DMS79 (cell line): Measurements from ENCODE around the gene PTTG1IP.
A peak's percentile ranks its signal among the peaks of the same experiment; 100 is the strongest.

Source experiments
- DNase-seq: peaks from one replicate; lab custom pipeline; 2025; lab: John Stamatoyannopoulos, UW

The PTTG1IP gene

DNA sequence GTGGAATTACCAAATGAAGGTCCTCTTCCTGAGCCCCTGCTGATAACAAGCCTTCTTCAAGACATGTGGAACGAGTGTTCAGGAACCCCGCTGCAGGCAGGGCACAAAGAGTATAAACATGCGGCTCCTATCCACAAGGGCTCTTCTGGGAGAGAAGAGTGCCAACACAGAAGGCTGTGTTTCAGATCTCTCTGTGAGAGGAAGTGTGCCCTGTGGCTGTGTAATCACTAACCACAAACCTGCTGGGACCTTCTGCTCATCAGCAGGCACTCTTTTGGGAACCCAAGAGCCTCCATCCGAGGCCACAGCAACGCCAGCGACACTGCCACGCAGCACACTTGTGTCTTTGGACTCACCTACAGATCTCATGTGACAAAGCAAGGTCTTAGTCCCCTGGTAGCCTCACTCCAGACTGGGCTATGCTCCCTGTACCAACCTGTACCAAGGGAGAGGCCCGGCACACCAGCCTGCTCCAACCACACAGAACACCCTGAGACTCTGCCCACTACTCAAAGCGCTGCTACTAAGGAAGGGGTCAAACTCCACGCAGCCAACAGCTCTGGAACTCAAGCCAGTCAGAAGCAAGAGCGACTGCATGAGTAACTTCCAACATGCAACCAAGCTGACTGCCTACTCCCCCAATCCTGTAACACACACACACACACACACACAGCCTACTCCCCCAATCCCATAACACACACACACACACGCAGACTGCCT is 7.8 kb downstream of the PTTG1IP start:
- DNase-seq: no peak

DNA sequence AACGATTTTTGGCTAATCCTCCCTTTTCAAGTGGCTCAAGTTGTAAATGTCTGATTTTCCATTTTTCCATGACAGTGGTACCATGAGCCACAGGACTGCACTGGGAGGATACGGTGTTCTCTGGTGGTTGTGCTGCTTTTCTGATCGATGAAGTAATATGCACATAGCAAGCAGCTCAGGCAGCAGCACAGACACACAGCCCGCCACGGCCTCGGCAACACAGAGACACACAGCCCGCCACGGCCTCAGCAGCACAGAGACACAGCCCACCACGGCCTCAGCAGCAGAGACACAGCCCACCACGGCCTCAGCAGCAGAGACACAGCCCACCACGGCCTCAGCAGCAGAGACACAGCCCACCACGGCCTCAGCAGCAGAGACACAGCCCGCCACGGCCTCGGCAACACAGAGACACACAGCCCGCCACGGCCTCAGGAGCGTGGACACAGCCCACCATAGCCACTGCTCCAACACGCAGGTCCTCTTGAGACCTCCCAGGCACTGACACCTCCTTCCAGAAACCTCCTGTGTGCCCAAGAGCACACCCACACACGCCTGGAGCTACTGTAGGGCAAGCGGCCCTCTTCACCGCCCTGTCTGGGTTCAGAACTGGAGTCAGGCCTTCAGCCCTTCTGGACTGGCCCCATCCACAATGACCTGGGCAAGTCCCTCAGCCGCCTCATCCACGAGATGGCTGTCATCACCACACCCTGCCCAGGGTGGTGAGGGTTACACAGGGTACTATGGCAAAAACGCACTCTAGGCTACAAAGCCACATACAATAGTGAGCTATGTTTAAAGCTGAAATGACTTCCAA is 10.4 kb downstream of the PTTG1IP start:
- no peak for DNase-seq

DNA sequence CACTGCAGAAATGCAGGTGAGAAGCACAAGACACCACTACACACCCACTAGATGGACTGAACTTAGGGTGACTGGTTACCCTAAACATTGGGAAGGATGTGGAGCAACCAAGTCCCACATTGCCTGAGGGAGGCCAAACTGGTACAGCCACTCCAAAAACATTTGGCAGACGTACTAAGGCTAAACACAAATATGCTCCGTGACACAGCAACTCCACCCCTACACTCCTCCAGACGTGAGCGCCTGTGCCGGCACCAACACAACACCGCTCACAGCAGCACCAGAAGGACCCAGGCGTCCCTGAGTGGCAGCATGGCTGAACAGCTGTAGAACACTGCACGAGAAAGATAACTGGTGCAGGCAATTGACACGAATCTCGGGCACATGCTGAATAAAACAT is 14.7 kb downstream of the PTTG1IP start:
- DNase-seq: no peak

- DNase-seq: no peak
These were observed 15.2 kb downstream of the PTTG1IP start for GRCh38 chr21:44858291-44858690.

DNA sequence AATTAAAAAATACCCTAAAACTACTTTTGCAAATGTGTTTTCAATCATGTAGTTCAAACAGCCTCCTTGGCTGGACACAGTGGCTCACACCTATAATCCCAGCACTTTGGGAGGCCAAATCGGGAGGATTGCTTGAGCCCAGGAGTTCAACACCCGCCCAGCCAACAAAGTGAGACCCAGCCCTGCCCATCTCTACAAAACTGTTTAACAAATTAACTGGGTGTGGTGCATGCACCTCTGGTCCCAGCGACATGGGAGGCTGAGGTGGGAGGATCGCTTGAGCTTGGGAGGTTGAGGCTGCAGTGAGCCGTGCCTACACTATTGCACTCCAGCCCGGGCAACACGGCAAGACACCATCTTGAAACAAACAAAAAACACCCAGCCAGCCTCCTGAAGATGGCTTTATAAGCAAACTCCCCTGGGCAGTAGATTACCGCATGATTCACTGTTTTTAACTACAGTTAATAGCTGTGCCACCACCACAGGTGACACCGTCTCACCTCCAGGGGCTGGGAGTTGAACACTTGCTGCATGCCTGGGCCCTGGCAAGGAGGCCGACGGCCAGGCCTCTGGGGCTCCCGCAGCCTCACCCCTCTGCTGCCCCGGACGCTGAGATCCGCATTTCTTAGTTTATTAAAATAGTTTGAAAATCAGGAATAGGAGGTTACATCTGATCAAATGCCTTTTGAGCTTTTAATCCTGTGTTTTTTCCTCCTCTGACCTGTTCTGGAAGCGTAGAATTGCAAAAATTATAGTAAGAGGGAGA is 16.2 kb downstream of the PTTG1IP start:
- DNase-seq: no peak

- DNase-seq: no peak
These were observed 17.4 kb downstream of the PTTG1IP start for GRCh38 chr21:44856131-44856530.

- DNase-seq: no peak
These were observed 17.9 kb downstream of the PTTG1IP start for GRCh38 chr21:44855572-44855971.

DNA sequence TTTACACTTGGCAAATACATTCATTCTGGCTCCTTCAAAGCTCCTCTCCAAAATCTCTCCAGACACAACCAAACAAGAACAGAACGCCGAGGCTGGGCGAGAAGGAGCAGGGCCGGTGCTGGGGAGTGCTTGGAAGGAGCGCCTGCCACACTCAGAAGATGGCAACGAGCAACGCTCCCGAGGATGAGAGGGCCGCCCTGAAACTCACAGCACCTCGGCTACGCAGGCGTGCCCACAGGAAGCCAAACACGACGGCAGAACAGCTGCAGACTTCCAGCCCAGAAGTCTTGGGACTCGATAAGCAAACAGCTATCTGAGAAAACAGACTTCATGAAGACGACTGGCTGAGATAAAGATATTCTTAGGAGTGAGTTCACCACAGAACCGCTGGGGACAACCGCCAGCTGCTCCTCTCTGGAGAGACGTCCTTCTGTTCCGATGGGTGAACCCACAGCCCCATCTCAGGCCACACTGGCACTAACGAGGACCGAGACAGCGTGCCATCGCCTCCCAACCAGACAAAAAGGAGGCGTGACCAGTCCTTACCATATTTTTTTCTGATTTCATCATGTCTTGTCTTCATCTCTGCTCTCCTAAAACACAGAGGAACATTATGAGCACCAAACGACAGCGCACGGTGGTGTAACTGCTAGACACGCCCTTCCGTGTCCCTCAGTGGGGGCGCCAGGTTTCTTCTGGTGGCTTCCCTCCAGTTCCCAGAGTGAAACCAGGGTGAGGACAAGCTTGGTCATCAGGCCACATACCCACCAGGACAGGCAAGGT is 18.6 kb downstream of the PTTG1IP start:
- no peak for DNase-seq

- no peak for DNase-seq
These were observed 19.2 kb downstream of the PTTG1IP start for GRCh38 chr21:44854391-44854663.

DNA sequence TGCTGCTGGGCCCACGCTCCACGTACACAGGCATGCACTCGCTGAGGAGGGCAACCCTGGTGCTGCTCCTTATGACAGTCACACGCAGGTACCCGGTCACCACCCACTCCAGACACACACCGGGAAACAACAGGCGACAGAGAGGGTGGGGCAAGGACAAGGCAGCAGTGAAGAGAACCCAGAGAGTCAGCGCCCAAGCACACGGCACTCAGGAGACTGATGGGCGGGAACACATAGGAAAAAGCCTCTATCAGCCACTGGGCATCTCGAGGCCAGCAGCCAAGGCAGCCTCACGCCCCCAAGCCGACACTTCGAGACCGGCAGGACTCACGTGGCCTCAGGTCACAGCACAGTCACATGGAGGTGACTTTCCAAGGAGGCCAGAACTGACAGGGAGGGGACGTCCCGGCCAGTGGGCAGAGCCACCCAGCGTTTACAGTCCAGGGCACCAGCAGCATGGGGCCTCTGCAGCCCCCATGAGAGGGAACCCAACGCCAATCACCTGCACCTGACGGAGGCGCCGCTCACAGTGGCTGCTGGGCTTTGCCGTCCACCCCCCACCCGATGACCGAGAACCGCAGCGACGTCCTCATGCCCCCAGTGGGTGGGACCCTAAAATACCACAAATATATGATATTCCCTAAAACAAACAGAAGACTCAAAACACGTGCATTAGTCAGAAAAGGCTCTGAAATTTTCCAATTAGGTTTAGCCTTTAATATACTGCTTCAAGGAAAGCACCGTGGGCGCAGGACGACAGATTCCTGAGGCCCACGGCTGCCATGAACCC is 19.7 kb downstream of the PTTG1IP start:
- no peak for DNase-seq

DNA sequence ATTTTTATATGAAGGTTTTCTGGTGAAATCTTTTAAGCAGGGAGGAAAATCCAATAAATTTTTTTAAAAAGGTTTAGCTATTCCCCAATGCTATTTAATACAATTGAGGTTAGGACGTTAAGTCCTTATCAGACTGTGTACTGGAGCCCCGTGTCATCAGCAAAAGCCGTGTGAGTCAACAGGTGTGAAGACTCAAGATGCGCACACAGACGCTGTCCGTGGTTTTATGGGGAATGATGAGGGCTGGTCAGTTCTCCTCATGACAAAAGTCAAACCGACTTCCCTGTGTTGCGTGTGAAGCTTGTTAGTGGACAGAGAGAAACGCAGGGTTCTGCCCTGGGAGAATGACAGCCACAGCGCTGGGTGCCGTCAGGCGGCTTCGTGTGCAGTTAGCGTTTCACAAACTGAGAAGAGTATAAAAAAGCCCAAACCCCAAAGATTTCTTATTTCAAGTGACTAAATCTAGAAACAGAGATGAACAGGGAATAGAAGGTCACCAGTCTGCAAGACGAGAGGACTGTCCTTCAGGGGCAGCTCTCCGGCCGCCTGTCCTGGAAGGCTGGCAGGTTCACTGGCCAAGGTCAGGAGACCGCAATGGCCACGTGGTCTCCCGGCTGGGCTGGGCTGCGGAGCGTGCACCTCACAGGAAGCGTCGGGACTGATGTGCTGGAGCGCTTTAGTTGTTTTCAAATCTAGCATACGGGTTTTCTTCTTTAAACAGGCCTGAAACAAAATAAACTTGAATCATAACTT is 22.4 kb downstream of the PTTG1IP start:
- no peak for DNase-seq

GRCh38 chr21:44850208-44850800 is 23.2 kb downstream of the PTTG1IP start:
- no peak for DNase-seq

DNA sequence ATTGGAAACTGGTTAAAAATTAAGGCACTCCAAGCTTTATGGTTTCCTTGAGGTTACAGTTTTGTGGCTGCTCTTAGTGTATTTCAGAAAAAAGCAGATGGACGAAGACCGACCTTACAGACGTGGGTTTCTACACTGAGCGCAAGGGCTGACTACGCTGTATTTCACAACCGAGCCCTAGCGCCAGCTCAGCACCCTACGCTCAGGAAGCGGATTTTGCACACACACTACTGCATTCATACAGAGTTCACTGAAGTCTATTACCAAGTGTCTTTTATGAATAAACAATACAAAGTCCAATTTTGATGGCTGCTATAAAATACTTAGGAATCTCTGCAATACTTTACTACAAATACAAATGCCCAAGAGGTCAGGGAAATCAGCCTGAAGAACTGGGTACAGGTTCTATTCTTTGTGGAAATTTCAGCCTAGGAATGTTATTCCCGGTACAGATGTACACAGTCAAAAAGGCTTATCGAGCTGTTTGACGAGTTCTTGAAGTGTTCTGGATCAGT is 23.8 kb downstream of the PTTG1IP start:
- no peak for DNase-seq

GRCh38 chr21:44848821-44849521 is 24.5 kb downstream of the PTTG1IP start:
- DNase-seq: no peak

DNA sequence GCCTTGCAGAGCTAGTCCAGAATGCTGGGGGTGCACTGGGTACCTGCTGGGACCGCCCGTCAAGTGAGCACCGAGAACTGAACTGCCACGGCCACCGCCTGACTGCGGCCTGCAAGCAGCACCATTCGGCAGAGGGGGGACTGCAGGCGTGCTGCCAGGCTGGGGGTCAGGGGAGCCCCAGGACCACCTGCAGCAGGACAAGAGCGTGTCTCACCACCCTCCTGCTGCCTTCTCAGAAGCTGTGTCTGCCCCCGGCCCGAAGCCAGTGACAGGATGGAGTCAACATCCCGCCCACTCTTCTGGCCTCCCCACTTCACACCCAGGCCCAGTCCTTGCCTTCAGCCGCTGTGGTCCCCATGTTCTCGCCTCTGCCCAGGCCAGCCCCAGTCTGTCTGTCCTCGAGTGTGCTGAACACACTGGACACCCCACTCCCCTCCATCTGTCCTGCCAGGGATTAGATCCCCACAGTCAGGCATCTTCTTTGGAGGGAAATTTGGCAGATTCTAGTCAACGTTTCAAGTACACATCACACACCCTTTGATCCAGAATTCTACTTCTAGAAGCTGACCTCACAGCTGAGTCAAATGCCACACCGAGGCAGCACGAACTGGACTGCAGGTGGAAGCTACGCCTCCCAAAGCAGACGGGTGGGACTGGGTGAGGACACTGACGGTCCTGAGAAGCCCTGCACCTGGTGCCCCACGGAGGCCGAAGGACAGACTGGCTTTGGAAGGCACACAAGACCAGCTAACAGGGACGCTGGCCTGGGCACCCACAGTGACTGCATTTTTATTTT is 26.0 kb downstream of the PTTG1IP start:
- no peak for DNase-seq

DNA sequence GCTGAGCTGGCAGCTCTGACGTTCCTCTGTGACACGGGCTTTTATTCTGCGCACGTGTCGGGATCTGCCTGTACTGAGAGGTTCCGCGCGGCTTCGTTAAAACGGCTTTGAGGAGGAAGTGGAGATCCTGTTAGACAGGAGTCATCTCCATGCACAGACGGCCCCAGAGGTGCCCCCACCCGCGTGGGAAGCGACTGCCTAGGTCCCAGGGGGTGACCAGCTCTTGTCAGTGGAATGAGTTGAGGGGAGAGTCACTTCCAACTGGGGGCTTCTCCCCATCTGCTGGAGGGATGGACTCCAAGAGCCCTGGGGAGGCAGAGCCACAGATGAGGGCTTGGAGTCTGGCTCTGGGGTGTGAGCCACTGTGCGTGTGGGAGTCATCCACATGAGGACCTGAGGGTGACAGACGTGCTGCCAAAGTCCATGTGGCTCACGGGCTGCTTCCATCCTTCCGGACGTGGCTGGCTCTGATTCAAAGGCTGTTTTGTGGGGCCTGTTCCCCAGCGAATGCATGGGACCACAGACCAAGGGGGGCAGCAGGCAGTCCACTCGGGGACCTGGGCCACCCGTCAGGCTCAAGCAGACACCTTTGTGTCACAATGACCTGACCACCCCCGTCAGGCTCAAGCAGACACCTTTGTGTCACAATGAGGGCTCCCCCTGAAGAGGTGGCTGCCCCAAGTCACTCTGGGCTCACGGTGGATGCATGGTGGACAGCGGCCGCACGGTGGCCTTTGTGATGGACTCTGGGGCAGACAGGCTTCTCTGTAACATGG is 26.8 kb downstream of the PTTG1IP start:
- DNase-seq: peak; percentile 8

DNA sequence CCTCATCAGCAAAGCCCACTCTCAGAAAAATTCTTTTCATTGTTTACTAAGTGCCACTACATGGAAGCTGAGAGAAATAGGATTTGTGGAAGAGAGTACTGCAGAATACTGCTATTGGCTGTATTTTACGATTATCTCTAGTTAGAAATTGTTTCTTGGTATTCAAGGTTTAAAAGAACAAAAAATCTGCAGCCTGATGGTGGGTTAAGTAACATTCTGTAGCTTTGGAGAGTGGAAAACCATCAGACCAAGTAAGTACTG is 27.3 kb downstream of the PTTG1IP start:
- DNase-seq: no peak
